H1 (cell line): ENCODE measurements around the gene MPEG1. TPM values are rescaled to one million over a fixed set of nuclear protein-coding genes. Genes with fewer than 3 reads are reported as not detected.
A peak's percentile ranks its signal among the peaks of the same experiment; 100 is the strongest.

Source experiments
- CTCF ChIA-PET: fragments of 300-600 bp; sonication (Branson Sonifier 250); formaldehyde crosslinking; loops from one replicate; lab custom pipeline; 2021; ENCODE audit not compliant: partially characterized antibody; lab: Charles Lee
- POLR2A ChIA-PET: fragments of 300-600 bp; sonication (Branson Sonifier 250); formaldehyde crosslinking; loops from one replicate; lab custom pipeline; 2021; ENCODE audit warnings: inconsistent platforms; ENCODE audit not compliant: partially characterized antibody; lab: Charles Lee
- DNase-seq, 2 experiments: peaks; one replicate each; pipeline versions ENCODE4 v3.0.0 to v3.0.0-alpha.2; 2010 to 2022; ENCODE audit warnings: low spot score in 2 of 2, low read depth in 1 of 2, mixed read lengths in 1 of 2
- FAIRE-seq: peaks from 2 replicates; lab custom pipeline; 2011; peaks lifted over from hg19 to GRCh38; lab: Jason Lieb, UNC
- H2AFZ ChIP-seq: 2 replicates; pipeline ENCODE4 v1.8.1; 2012; ENCODE audit warnings: low read length, inconsistent platforms
- H2AK5ac ChIP-seq: 2 replicates; pipeline ENCODE4 v1.6.1; 2013; ENCODE audit warnings: low read depth, low read length
- H2BK120ac ChIP-seq: replicated peaks from 2 replicates; pipeline ENCODE3; 2013; ENCODE audit warnings: low read depth, low read length, inconsistent platforms
- H2BK12ac ChIP-seq: 2 replicates; pipeline ENCODE4 v1.6.1; 2013; ENCODE audit warnings: low read depth, low read length
- H2BK15ac ChIP-seq: 2 replicates; pipeline ENCODE4 v1.6.1; 2013; ENCODE audit warnings: low read length
- H2BK20ac ChIP-seq: 2 replicates; pipeline ENCODE4 v1.6.1; 2013; ENCODE audit warnings: low read length
- H2BK5ac ChIP-seq: 2 replicates; pipeline ENCODE4 v1.6.1; 2013; ENCODE audit warnings: low read depth, low read length
- H3K14ac ChIP-seq: 2 replicates; pipeline ENCODE4 v1.6.1; 2013; ENCODE audit warnings: inconsistent platforms; ENCODE audit not compliant: insufficient read length
- H3K18ac ChIP-seq: 2 replicates; pipeline ENCODE4 v1.6.1; 2013; ENCODE audit warnings: low read length; ENCODE audit errors: extremely low read depth
- H3K23ac ChIP-seq: 2 replicates; pipeline ENCODE4 v1.6.1; 2013; ENCODE audit warnings: inconsistent platforms; ENCODE audit not compliant: insufficient read length
- H3K23me2 ChIP-seq: 2 replicates; pipeline ENCODE4 v1.6.1; 2013; ENCODE audit warnings: low read depth, low read length
- H3K27ac ChIP-seq: 2 replicates; pipeline ENCODE4 v1.6.1; 2011; ENCODE audit warnings: low read depth, low read length, inconsistent platforms
- H3K27me3 ChIP-seq, 4 experiments: replicated peaks in 1 of 4; 1 replicate in 1 of 4; 2 replicates in 3 of 4; pipeline versions ENCODE4 v1.6.1 to v1.8.1; 2011 to 2013; ENCODE audit warnings: low read length in 3 of 4, mild to moderate bottlenecking in 3 of 4, inconsistent platforms in 2 of 4, mixed read lengths in 2 of 4, moderate library complexity in 1 of 4; ENCODE audit not compliant: control insufficient read depth in 3 of 4, insufficient read depth in 3 of 4; ENCODE audit errors: extremely low read depth in 1 of 4
- H3K36me3 ChIP-seq, 4 experiments: 2 replicates each; pipeline versions ENCODE4 v1.6.1 to v1.8.1; 2011 to 2013; ENCODE audit warnings: mild to moderate bottlenecking in 4 of 4, low read length in 3 of 4, moderate library complexity in 2 of 4, control low read depth in 1 of 4, inconsistent platforms in 1 of 4; ENCODE audit not compliant: insufficient read depth in 4 of 4, control insufficient read depth in 2 of 4
- H3K4ac ChIP-seq: replicated peaks from 2 replicates; pipeline ENCODE3; 2013; ENCODE audit warnings: low read length, low read depth, mixed read lengths, inconsistent platforms; ENCODE audit not compliant: insufficient read length
- H3K4me1 ChIP-seq, 4 experiments: replicated peaks in 1 of 4; 1 replicate in 1 of 4; 2 replicates in 3 of 4; pipeline versions ENCODE4 v1.6.1 to v1.8.1; 2011 to 2013; ENCODE audit warnings: low read length in 3 of 4, inconsistent platforms in 2 of 4, mixed read lengths in 1 of 4; ENCODE audit not compliant: insufficient read depth in 4 of 4, control insufficient read depth in 3 of 4
- H3K4me2 ChIP-seq, 2 experiments: 2 replicates each; pipeline versions ENCODE4 v1.6.1 to v1.8.1; 2011 to 2013; ENCODE audit warnings: low read depth in 2 of 2, low read length in 2 of 2, control low read depth in 1 of 2, inconsistent platforms in 1 of 2, mild to moderate bottlenecking in 1 of 2; ENCODE audit not compliant: insufficient read depth in 1 of 2
- H3K4me3 ChIP-seq, 4 experiments: fragments of 200-600, 300-600 bp in 1 of 4; sonication (generic), shearing (Covaris generic), sonication (Bioruptor Twin) in 1 of 4; 2 replicates each; pipeline versions ENCODE4 v1.5.1 to v1.8.1; 2011 to 2016; ENCODE audit warnings: low read length in 4 of 4, low read depth in 3 of 4, control low read depth in 2 of 4, inconsistent platforms in 2 of 4, mild to moderate bottlenecking in 2 of 4, mixed read lengths in 1 of 4, moderate library complexity in 1 of 4; ENCODE audit not compliant: insufficient read depth in 2 of 4; ENCODE audit errors: extremely low read depth in 1 of 4
- H3K56ac ChIP-seq: replicated peaks from 2 replicates; pipeline ENCODE3; 2013; ENCODE audit warnings: low read depth, mild to moderate bottlenecking, mixed read lengths, low read length, inconsistent platforms; ENCODE audit not compliant: insufficient read length
- H3K79me1 ChIP-seq: 2 replicates; pipeline ENCODE4 v1.6.1; 2013; ENCODE audit warnings: low read depth, low read length, control low read depth
- H3K79me2 ChIP-seq, 2 experiments: 2 replicates each; pipeline versions ENCODE4 v1.6.1 to v1.8.1; 2012 to 2013; ENCODE audit warnings: low read length in 2 of 2, mild to moderate bottlenecking in 2 of 2, inconsistent platforms in 1 of 2; ENCODE audit not compliant: insufficient read depth in 2 of 2, control insufficient read depth in 1 of 2
- H3K9ac ChIP-seq, 4 experiments: replicated peaks in 1 of 4; 1 replicate in 1 of 4; 2 replicates in 3 of 4; pipeline versions ENCODE4 v1.6.1 to v1.8.1; 2011 to 2013; ENCODE audit warnings: low read depth in 3 of 4, low read length in 3 of 4, control low read depth in 2 of 4, mild to moderate bottlenecking in 2 of 4, moderate library complexity in 2 of 4, inconsistent platforms in 1 of 4; ENCODE audit errors: extremely low read depth in 1 of 4
- H3K9me3 ChIP-seq, 2 experiments: 2 replicates each; pipeline versions ENCODE4 v1.6.1 to v1.8.1; 2012 to 2013; ENCODE audit warnings: mild to moderate bottlenecking in 2 of 2, moderate library complexity in 2 of 2, control low read depth in 1 of 2, inconsistent platforms in 1 of 2, low read depth in 1 of 2, low read length in 1 of 2, mixed read lengths in 1 of 2; ENCODE audit not compliant: insufficient read depth in 2 of 2
- H4K20me1 ChIP-seq, 2 experiments: replicated peaks in 1 of 2; 2 replicates each; pipeline versions ENCODE3 to v1.8.1; 2011 to 2013; ENCODE audit warnings: inconsistent platforms in 2 of 2, low read length in 2 of 2, mild to moderate bottlenecking in 1 of 2; ENCODE audit not compliant: insufficient read depth in 2 of 2, control insufficient read depth in 1 of 2
- H4K5ac ChIP-seq: 2 replicates; pipeline ENCODE4 v1.6.1; 2013; ENCODE audit warnings: low read length, low read depth, mixed read lengths, inconsistent platforms; ENCODE audit not compliant: insufficient read length
- H4K8ac ChIP-seq: 2 replicates; pipeline ENCODE4 v1.8.0; 2013; ENCODE audit warnings: mild to moderate bottlenecking, moderate library complexity, low read length, inconsistent platforms; ENCODE audit not compliant: insufficient read depth; ENCODE audit errors: extremely low read depth
- H4K91ac ChIP-seq: replicated peaks from 2 replicates; pipeline ENCODE3; 2013; ENCODE audit warnings: low read length, mixed read lengths, inconsistent platforms; ENCODE audit not compliant: insufficient read length
- CREB1 ChIP-seq: IDR thresholded peaks from 2 replicates; pipeline ENCODE4 v1.6.1; 2012; ENCODE audit warnings: inconsistent platforms
- GTF2F1 ChIP-seq: IDR thresholded peaks from 2 replicates; pipeline ENCODE4 v1.6.1; 2012; ENCODE audit warnings: low read depth, low read length, improper control_type of control experiment, borderline replicate concordance
- RNF2 ChIP-seq: fragments of 200-900, 300-1000 bp; sonication (generic); IDR thresholded peaks from 2 replicates; pipeline ENCODE4 v1.7.1; 2016; ENCODE audit warnings: borderline replicate concordance, low read depth, mild to moderate bottlenecking, antibody characterized with exemption, low read length; ENCODE audit not compliant: poor library complexity, severe bottlenecking; ENCODE audit errors: missing control alignments
- RXRA ChIP-seq: IDR thresholded peaks from 2 replicates; pipeline ENCODE4 v1.6.1; 2011; ENCODE audit warnings: low read depth, mild to moderate bottlenecking, low read length, moderate library complexity; ENCODE audit not compliant: insufficient read depth
- SAP30 ChIP-seq: fragments of 300-600 bp; sonication (generic); IDR thresholded peaks from 2 replicates; pipeline ENCODE4 v1.7.1; 2012; ENCODE audit warnings: low read length, moderate library complexity, mild to moderate bottlenecking, inconsistent platforms; ENCODE audit not compliant: insufficient read depth, insufficient replicate concordance
- SIN3A ChIP-seq, 2 experiments: IDR thresholded peaks in 1 of 2; conservative IDR thresholded peaks in 1 of 2; 2 replicates each; pipeline ENCODE4 v1.6.1; 2011 to 2012; ENCODE audit warnings: low read length in 2 of 2, improper control_type of control experiment in 1 of 2, low read depth in 1 of 2, mild to moderate bottlenecking in 1 of 2
- SIRT6 ChIP-seq: IDR thresholded peaks from one replicate; pipeline ENCODE4 v1.7.1; 2012; ENCODE audit warnings: low read length, inconsistent platforms
- WGBS, 2 experiments: shearing (Covaris generic) in 1 of 2; methylation state at CpG; one replicate each; pipeline versions ENCODE4 v1.1.6 to v1.1.7; 2013 to 2015; ENCODE audit warnings: low lambda C conversion rate in 2 of 2, mixed read lengths in 2 of 2, inconsistent platforms in 1 of 2, low coverage in 1 of 2, missing lambda C conversion rate in 1 of 2; ENCODE audit not compliant: insufficient replicate concordance in 2 of 2, insufficient coverage in 1 of 2, insufficient read length in 1 of 2; ENCODE audit errors: extremely low coverage in 1 of 2, missing lambda C conversion rate in 1 of 2; 5-methylcytosine and 5-hydroxymethylcytosine counted together
- polyA plus RNA-seq, 7 experiments: library from polyadenylated mRNA; depleted of rRNA in 3 of 7; stranded (reverse) in 5 of 7; unstranded in 2 of 7; fragments of >200 nt in 5 of 7; fragments of 200-250 nt in 2 of 7; gene quantifications; 1 replicate in 5 of 7; 2 replicates in 1 of 7; 4 replicates in 1 of 7; pipeline versions ENCODE4 v1.2.1 to v1.2.3, GENCODE V29; 2011 to 2013; ENCODE audit warnings: missing spikeins in 2 of 7, mixed read lengths in 2 of 7
- total RNA-seq: library from RNA; stranded (reverse); fragmentation: NEBNext Ultra II Directional; extraction: Animal tissue kit (Norgen Biotek cat#: 25700); gene quantifications from 2 replicates; pipeline ENCODE4 v1.2.1, GENCODE V29; 2021

MPEG1 gene
- total and polyA plus RNA-seq, 2 of the 8 experiments (the other 6 are each of a cell fraction or from before 2014, with no cell fraction given) = not detected

GRCh38 chr11:59262177-59262818, 49.6 kb upstream of the MPEG1 start:
- DNase-seq (no peak), FAIRE-seq (no peak)
- ChIA-PET CTCF (interaction anchor here (0.6 to 8.4 kb wide), 16 partner anchors 9 to 853 kb away, joined by 3 to 74 read pairs (median 4); partner anchors contain the start of genes DTX4 and OR5A2), POLR2A (no interaction called here)
- Histone ChIP-seq H3K56ac (no peak overlapping the region), H3K4ac (no peak overlapping the region), H4K5ac (no peak overlapping the region), H4K20me1 (no peaks in the 10 kb centered on the region), H3K9ac (no peak overlapping the region), H2BK5ac (no peak overlapping the region), H3K23me2 (no peaks in the 10 kb centered on the region), H3K14ac (no peak overlapping the region), H3K9me3 (no peaks in the 10 kb centered on the region), H3K4me2 (no peak overlapping the region), H2BK20ac (no peak overlapping the region), H2BK120ac (no peak overlapping the region), H3K4me1 (no peaks in the 10 kb centered on the region), H4K91ac (no peak overlapping the region), H3K27me3 (no peaks in the 10 kb centered on the region), H2BK12ac (0 out of 2 replicates have a peak overlapping the region, but pooled peaks have one; percentile 33), H3K27ac (no peak overlapping the region; the same call in 1 of the 2 replicates), H3K79me2 (no peaks in the 10 kb centered on the region), H3K23ac (no peak overlapping the region), H2AFZ (no peak overlapping the region), H2BK15ac (no peak overlapping the region), H3K79me1 (no peaks in the 10 kb centered on the region), H3K4me3 (no peak overlapping the region), H3K18ac (no peak overlapping the region), H4K8ac (no peak overlapping the region), H3K36me3 (no peaks in the 10 kb centered on the region), H2AK5ac (no peak overlapping the region)
- WGBS, 2 experiments = 90% methylated on average over 7 of the region's 7 CpGs; no CpG with 5 or more reads in 1 of the 2 experiments
- TF ChIP-seq SIRT6 = no peak
- TF ChIP-seq RXRA = no peak
- no peak for TF ChIP-seq GTF2F1
- no peak for TF ChIP-seq SAP30
- TF ChIP-seq SIN3A (conservative IDR thresholded peaks at IDR 0.05 in 1 of 2, IDR thresholded peaks at IDR 0.05 in 1 of 2; ENCODE audit: low read depth in 1 of 2, low read length in 2 of 2) = no peak
- no peak for TF ChIP-seq RNF2
- no peak for TF ChIP-seq CREB1
